Activated CD4-positive, alpha-beta T cell treated with anti-CD3 and anti-CD28 coated beads, Interleukin-2, amount 50 U/mL, for 24 hours (primary cell): ENCODE data around the gene NOTCH2NLA.
"Not testable (repeated sequence)": the region's sequence is repeated elsewhere in the genome, so short reads cannot be mapped to it uniquely, and the experiment has no call there.

Experiments used
- DNase-seq, 2 donors: peaks; one replicate each; pipeline ENCODE4 v3.0.0-alpha.2; 2020; ENCODE audit warnings: low read depth in 1 of 2, low spot score in 1 of 2

NOTCH2NLA gene

DNA sequence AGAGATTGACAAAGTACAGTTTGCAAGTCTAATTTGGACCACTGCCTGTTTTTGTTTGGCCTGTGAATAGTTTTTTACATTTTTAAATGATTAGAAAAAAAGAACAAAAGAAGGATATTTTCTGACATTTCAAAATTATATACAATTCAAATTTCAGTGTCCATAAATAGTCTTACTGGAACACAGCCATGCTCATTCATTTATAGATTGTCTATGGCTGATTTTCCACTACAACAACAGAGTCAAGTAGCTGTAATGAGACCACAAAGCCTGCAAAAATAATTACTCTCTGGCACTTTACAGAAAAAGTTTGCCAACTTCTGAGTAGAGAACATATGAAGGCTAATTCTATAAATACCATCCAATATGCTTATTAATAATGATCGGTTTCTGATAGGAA, 61.1 kb downstream of the NOTCH2NLA start:
- DNase-seq, result not testable (repeated sequence)

DNA sequence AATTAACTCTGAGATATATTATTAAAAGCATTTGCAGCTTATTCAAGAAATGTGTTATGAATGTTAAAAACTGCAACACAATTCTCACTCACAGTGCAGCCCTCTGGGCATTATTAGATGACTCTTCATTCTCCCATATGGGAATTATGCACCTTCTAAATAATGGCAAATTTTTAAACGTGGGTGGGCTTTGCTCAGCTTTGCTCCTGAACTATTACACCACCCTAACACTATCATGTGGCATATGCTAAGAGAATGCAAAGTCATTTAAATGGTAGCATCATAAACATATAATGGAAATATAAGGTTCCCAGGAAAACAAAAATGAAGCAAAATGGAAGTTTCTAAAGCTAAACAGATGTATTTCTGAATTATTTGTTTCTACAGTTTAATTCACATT, 61.5 kb downstream of the NOTCH2NLA start:
- DNase-seq, result not testable (repeated sequence)

DNA sequence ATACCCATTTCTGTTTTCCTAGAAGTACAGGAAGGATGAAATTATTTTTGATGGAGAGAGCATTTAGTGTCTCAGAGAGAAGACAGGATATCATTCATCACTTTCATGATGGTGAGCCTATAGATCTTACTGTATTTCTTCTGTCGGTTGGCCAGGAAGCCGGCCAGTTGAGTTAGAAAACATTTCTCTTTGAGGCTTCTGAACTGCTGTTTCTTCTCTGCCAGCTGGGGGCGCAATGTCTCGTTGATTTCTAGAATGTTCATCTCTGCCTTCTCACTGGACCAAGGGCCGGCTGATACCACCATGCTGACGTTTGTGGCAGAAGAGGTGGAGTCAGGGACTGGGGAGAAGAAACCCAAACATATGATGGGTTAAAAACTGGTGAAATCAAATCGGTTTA, 84.4 kb downstream of the NOTCH2NLA start, which contains the start of gene NBPF10:
Gene NBPF10 (minus strand): TSS at position 340 of the 400 bp plus-strand sequence. CDS start 35 bp downstream, at position 305.
- not testable (repeated sequence) for DNase-seq
